Measurements from ENCODE around the gene C4BPA. TPM values are rescaled to one million over a fixed set of nuclear protein-coding genes. Genes with fewer than 3 reads are reported as not detected.

Gene C4BPA
- total and polyA plus RNA-seq, 2 of the 4 experiments (the other 2 are of a cell fraction) = not detected

DNA sequence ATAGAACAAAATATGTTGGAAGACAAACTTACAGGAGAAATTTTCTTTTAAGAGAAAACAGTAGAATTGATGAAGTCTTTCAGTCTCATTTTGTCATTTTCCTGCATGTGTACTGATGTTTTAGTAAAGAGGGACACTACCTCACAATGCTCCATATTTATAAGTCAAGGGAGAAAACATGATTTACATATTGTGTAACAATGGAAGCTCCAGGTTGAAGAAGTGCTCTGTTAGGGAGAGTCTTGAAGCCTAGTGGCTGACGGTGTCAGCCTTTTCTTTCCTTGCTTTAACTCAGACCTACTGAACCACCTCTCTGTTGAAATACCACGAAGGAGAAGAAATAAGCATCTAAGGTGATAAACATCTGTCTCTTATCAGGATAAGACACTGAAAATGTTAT, 75.0 kb downstream of the C4BPA start:
- in situ Hi-C loops (cut with MboI; ENCODE audit: low sequenced_read_pairs) (no loop called here), intact Hi-C loops (cut with micrococcal nuclease) (no loop called here), dilution Hi-C loops (cut with HindIII; ENCODE audit: low sequenced_read_pairs, unreplicated experiment) (no loop called here)
- H3K56ac ChIP-seq (ENCODE audit: extremely low read depth, insufficient read depth, low read length) = no peak overlapping the region
- no peak overlapping the region for H2BK20ac ChIP-seq (ENCODE audit: low read depth, low read length)
- no peaks in the 10 kb centered on the region for H4K20me1 ChIP-seq (ENCODE audit: insufficient read depth, low read length)
- H3K4me1 ChIP-seq (ENCODE audit: control insufficient read depth, insufficient read depth, low read length) = no peaks in the 10 kb centered on the region
- H3K79me1 ChIP-seq (ENCODE audit: low read depth in 1 of 2, low read length in 2 of 2) = no peaks in the 10 kb centered on the region
- no peak overlapping the region for H3K27ac ChIP-seq (ENCODE audit: insufficient read depth, low read length)
- no peaks in the 10 kb centered on the region for H3K9me3 ChIP-seq (ENCODE audit: control insufficient read depth, insufficient read depth, low read length)
- no peak overlapping the region for H3K14ac ChIP-seq (replicated peaks; ENCODE audit: low read depth, low read length)
- no peaks in the 10 kb centered on the region for H3K36me3 ChIP-seq (ENCODE audit: control insufficient read depth, insufficient read depth, low read length)
- H3K23ac ChIP-seq (ENCODE audit: low read depth, low read length) = no peak overlapping the region
- no peak overlapping the region for H2BK120ac ChIP-seq (ENCODE audit: low read depth, low read length)
- H2AK9ac ChIP-seq (replicated peaks; ENCODE audit: low read depth, low read length, poor library complexity) = no peak overlapping the region
- H3K4me3 ChIP-seq (ENCODE audit: insufficient read depth, low read depth, low read length) = no peak overlapping the region
- TF ChIP-seq, protein P1, sequence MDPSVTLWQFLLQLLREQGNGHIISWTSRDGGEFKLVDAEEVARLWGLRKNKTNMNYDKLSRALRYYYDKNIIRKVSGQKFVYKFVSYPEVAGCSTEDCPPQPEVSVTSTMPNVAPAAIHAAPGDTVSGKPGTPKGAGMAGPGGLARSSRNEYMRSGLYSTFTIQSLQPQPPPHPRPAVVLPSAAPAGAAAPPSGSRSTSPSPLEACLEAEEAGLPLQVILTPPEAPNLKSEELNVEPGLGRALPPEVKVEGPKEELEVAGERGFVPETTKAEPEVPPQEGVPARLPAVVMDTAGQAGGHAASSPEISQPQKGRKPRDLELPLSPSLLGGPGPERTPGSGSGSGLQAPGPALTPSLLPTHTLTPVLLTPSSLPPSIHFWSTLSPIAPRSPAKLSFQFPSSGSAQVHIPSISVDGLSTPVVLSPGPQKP (IDR thresholded peaks at IDR 0.05; ENCODE audit: borderline replicate concordance, low read depth, low read length) = no peak
- TF ChIP-seq CEBPB (IDR thresholded peaks at IDR 0.05; ENCODE audit: low read depth, low read length) = 0 out of 2 replicates have a peak, but pooled peaks have one; percentile 4
- no peak for ATAC-seq (ENCODE audit: low read depth)
- WGBS, 2 experiments (ENCODE audit: extremely low coverage in 2 of 2, insufficient read length in 1 of 2) = no CpG with 5 or more reads among the region's 2 CpGs
- H4K91ac ChIP-seq (ENCODE audit: insufficient read depth, low read depth, low read length) = no peak overlapping the region
- ChIA-PET POLR2A (ENCODE audit: unreplicated experiment) (no interaction called here), CTCF (no interaction called here)
- no peak overlapping the region for H3K18ac ChIP-seq (ENCODE audit: low read depth, low read length)
- no peak overlapping the region for H3K4me2 ChIP-seq (ENCODE audit: low read depth, low read length)
- H2BK5ac ChIP-seq (ENCODE audit: low read depth, low read length, poor library complexity, severe bottlenecking) = no peak overlapping the region
- H4K5ac ChIP-seq (ENCODE audit: low read depth, low read length) = no peak overlapping the region
- H3K4ac ChIP-seq (ENCODE audit: low read depth, low read length) = no peak overlapping the region
- H3K9ac ChIP-seq (ENCODE audit: low read depth, low read length) = no peak overlapping the region
- no peak for DNase-seq
- H2BK15ac ChIP-seq (ENCODE audit: low read depth, low read length) = no peak overlapping the region
- H4K8ac ChIP-seq (ENCODE audit: low read depth in 2 of 2, low read length in 2 of 2) = no peak overlapping the region
- H2AFZ ChIP-seq (replicated peaks; ENCODE audit: low read length, poor library complexity) = no peak overlapping the region
- H2AK5ac ChIP-seq (ENCODE audit: low read depth, low read length) = no peak overlapping the region
- H3K9me1 ChIP-seq (ENCODE audit: insufficient read depth, low read length) = no peaks in the 10 kb centered on the region
- no peaks in the 10 kb centered on the region for H3K27me3 ChIP-seq (ENCODE audit: control insufficient read depth, insufficient read depth, low read length)
- no TSS peak for BruUV-seq (replicated peaks)

Data from IMR-90 (cell line).